Measurements from ENCODE around the gene GSG1L.

GSG1L gene

DNA sequence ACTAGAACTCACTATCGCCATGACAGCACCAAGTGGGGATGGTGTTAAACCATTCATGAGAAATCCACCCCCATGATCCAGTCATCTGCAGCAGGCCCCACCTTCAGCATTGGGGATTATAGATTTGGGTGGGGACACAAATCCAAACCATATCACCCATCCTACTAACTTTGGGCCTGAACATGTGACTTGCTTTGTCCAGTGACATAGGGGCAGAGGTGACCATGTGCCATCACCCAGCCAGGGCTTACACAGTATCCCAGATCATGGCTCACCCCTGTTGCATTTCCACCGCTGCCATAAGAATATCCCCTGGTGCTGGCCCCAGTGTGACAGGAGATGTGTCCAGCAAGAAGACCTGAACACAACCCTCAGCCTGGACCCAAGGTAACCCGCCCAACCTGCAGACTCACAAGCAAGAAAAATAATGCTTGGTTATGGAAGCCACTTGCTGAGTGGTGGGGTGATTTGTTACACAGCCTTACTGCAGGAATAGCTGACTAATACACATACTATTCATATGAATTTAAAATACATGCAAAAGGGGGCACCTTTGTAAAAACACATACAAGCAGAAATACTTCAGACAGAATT is 130.9 kb downstream of the GSG1L start:
- DNase-seq: no peak

DNA sequence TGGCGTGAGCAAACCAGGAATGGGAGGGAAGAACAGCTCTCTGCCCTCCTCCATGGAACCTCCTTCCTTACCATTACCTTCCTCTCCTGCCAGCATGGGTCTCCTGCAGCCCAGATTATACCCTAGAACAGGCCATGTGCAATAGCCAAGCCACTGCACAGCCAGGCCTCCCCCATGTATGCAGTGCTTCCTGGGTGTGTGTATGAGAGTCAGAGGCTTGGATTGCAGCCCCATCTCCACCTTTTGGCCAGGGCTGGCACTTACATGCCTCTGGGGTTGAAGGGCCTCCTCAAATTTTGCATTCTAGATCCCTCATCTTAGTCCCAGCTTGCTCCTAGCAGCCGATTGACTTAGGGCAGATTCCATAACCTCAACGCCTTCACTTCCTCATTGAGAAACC is 133.7 kb downstream of the GSG1L start:
- no peak for DNase-seq

DNA sequence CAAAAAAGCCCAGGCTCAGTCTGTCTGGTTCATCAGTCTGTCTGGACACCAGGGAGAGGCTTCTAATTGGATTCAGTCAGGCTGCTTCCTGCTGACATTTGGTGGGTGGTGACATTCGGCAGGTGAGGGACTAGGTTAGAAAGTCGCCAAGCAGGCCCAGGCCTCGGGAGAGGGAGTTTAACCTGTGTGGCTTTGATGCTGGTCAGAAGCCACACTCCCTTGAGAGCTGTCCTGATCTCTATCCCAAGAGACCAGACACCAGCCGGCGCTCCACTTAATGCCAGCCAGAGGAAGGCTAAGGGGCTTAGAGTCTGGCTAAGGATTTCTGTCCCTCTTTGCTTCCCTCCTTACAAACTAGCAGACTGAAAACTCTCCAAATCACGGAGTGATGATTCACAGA is 135.0 kb downstream of the GSG1L start:
- DNase-seq: no peak

DNA sequence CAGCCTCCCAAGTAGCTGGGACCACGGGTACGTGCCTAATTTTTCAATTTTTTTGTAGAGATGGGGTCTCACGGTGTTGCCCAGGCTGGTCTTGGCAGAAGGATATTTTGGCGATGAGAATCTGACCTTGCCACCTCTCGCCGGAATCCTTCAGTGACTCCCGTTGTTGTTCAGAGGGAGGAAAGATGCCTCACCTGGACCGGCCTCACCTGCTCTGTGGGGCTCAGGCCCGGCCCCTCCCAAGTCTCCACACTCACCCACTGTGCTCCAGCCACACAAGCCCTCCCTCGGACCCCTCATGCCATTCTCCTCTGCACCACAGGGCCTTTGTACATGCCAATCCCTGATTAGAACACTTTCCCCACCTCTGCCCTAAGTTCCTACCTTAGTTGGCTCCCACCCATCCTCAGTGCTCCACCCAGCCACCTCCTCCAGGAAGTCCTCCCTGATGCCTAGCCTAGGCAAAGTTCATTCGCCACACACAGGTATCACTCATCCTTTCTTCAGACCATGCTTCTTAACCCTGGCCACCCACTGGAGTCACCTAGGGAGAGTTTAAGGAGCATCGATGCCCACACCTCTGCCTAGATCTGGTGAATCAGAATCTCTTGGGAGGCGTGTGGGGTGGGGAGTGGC is 136.1 kb downstream of the GSG1L start:
- DNase-seq: no peak

DNA sequence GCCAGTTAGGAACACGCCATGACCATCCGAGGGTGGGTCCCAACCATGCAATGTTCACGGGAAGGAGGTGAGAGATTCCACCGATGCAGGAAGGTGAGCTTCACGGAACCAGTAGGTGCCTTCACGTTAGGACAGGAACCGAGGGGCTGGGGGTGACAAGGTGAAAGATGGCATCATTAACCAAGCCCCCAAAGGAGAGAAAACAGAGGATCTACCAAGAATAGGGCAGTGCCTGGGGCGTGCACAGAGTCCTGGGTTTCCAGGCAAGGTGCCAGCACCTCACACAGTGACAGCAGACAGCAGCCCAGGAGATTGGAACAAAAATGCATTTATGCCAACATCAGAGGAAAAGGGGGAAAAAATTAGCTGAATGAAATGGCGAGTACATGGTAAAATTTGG is 137.9 kb downstream of the GSG1L start:
- DNase-seq: no peak

DNA sequence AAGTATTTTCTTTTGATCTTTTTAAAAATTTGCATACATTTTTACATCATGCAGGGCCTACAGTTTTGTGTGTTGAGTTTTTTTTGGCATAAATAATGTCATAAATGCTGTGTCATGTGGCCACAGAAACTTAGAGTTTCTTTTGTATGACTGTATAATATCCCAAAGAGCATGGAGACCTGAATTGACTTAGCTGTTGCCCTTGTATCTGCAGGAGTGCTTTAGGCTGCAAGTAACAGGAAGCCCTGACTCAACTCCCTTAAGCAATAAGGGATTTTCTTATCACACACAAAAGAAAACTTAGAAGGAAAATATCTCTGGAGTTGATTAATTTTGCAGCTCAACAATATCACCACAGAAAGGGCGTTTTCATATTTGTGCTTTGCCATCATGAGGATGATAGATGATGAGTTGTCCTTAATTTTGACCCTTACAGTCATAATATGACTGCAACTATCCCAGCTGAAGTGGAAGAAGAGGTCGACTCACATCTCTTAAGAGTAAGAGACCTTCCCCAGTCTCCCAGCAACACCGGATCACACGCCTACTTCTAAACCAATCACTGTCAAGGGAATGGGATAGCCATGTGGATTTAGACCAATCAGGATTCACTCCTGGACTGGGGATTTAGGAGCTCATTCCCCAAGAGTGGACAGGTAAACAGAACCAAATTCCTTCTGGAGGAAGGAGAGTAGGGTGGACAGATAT is 138.9 kb downstream of the GSG1L start:
- DNase-seq: no peak

DNA sequence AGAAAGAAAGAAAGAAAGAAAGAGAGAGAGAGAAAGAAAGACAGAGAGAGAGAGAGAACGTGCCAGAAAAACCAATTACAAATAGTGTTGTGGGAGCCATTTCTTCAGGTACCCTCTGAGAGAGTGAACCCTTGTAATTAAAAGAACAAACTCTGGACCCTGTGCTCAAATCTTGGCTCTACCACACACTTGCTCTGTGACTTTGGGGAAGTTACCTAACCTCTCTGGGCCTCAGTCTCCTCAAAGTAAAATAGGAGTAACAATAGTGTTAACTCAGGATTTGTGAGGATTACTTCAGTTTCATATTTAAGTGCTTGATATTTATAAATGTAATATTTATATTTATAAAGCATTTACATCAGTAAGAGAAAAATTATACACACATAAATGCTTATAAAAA is 139.8 kb downstream of the GSG1L start:
- DNase-seq: no peak

DNA sequence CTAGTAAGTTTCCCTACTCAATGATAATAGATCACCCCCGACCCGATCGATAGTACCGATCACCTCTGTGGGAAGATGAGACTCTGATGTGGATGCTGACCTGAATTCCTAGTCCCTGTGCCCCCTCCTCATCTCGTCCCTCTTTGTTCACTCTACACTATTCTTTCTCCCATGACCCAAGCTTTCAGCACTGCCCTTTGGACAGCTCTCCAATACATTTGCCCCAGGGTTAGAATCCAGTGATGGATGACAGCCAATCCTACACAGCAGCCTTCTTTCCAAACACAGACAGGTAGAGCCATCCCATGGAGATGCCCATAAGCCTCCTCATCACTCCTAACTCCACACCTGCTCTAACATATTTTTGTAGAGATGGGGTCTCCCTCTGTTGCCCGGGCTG is 141.1 kb downstream of the GSG1L start:
- no peak for DNase-seq

DNA sequence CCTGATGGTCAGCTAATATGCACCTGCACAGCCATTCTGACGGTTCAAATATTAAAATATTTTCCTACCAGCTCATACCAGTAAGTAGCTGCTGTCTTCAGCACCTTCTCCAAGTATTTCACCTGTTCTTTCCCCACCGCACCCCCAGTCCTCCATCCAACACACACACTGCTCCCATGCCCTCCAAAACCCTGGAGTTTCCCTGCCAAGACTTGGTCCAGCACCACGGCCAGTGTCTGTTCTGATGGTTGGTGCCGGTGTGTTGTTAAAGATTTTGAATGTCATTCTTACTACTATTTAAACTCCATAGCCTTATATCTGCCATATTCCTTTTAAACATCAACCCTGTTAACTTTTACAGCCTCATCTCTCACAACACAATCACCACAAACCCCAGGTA is 142.4 kb downstream of the GSG1L start:
- DNase-seq: no peak

DNA sequence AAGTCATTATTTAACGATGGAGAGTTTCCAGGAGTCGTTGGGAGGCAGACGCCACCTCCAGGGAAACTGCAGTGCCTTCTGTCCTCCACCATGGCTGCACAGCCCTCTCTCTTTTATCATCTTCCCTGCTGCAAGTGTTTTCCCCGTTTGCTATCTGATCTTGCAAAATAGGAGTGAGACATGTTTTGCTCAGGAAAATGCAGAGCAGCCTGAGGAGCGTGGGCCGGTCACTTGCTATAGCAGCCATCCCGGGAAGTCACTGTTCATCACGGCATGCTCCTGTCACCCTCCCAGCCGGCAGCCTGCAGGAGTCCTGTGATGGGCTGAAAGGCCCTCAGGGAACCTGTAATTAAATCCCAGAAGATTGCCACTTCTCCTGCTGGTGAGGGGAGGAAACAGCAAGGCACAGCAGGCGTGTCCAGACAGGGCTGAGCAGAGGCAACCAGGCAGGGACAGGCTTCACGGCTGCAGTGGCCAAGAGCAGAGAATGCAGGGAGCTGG is 143.1 kb downstream of the GSG1L start:
- DNase-seq: no peak

DNA sequence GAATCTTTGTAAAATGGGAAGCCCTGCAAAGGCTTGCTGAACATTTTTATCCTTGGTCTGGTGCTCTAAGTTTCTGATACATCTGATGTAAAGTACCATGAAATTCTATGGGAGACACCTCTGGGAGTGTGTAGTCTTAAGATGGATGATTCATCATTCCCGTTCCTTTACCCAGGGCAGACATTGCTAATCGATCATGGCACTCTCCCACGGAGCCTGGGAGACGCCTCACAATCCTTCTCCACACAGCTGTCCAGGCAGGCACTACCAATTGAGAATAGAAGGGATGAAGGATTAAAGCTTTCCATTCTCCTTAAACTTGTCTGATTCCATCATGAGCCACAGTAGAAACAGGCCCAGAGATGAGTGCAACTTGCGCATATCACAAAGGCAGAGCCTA is 144.8 kb downstream of the GSG1L start:
- DNase-seq: no peak

DNA sequence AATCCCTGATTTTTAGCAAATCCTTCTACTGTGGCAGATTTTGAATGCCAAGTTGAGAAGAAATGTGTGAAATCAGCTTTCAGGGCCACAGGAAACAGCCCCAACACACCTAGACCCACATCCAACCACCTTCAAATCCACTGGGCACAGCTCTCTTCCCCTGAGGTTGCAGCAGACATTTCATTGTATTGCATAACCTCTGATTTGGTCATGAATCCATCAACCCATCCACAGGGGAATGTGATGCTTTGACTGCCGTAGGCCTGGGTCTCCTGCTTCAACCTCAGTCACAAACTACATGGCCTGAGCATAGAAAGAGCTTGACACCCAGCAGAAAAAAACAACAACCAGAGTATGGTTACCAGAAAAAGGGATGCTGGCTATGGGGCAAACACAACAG is 145.6 kb downstream of the GSG1L start:
- DNase-seq: no peak

DNA sequence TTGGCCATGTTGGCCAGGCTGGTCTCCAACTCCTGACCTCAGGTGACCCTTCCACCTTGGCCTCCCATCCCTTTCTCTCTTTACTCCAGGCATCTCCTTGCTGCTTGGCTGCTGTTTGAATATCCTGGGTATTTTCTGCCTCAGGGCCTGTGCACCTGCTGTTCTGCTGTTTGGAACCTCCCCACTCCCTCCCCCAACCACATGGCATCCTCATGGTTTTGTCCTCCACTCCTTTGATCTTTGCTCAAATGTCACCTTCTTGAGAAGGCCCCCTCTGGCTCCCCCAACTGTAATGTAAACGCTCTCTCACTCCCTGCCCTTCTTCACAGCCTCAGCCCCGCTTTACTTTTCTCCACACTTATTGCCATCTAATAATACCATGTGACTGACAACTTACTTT is 152.0 kb downstream of the GSG1L start:
- no peak for DNase-seq

DNA sequence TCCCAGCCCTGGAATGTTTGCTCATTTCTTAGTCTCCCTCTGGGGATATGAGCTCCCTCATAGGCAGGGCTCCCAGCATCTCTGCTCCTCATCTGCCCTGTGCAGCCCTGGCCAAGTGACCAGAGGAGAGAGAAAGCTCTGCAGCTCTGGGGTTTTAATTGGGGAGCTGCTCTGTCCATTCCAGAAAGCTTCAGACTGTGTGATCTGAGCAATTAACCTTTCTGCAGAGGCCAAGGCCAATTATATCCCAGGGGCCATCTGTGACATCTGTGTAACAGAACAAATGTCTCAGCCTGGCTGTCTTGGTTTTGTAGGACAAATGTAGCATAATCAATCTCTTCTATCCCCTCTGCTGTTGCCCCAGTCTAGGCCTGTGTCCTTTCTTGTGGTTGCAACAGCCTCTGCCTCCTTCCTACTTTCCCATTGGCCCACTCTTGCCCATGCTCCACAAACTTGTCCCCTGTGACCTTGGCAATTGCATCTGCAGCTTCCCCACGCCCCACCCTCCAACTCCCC is 156.0 kb downstream of the GSG1L start:
- no peak for DNase-seq

DNA sequence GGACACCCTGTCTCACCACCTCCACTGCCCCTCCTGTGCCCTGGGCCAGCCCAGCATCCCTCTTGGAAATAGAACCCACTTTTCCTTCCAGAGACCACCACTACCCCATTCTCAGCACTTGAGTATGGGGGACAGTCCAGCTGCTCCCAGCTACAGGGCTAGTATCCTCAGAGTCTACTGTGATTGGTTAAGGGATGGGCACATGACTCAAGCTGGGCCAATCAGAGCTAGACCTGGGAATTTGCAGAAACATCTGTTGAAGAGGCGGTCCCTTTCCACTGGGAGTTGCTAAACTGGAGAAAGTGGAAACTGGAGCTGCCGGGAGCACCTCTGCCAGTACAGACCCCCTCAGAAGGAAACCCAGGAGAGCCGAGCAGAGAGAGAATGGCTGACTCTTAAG is 156.6 kb downstream of the GSG1L start:
- DNase-seq: no peak

DNA sequence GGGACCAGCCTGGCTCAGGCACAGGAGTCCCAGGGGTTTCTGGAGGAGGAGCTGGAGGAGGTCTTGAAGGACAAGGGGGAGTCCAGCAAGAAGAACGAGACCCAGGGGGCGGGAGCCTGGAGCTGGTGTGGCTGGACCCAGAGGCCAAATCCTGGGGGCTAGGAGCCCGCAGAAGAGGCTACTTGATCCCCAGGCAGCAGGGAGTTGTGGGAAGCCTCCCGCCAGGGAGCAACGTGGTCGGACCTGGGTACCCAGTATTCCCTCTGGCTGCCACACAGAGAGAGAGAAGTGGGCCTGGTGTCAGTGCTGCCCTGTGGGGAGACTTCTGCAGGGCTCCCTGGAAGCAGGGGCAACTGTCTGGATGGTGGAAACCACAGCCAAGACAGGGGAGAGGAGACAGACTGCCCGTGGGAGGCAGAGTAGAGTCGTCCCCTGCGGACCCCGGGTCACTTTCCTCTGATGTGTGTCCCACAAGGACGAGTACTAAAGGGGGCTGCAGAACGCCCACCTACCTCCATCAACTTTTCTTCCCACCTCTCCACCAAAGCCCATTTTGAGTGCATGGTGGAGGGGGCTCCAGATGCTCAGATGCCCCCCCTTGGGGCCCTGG is 160.4 kb downstream of the GSG1L start:
- no peak for DNase-seq

DNA sequence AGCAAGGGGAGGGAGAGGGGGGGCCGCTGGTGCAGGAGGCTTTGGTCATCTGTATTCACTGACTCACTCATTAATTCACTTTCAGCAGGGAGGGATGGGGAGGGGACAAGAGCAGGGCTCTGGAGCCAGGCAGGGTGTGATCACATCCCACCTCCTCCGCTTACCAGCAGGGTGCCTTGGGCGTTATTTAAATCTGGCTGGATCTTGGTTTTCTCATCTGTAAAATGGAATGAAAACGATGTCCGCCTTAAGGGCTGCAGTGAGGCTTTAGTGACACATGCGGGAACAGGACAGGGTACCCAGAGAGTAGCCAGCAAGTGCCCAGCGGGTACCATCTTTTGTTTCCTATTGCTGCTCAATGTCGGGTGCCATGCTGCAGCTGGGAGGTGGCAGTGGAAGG is 161.0 kb downstream of the GSG1L start:
- no peak for DNase-seq

DNA sequence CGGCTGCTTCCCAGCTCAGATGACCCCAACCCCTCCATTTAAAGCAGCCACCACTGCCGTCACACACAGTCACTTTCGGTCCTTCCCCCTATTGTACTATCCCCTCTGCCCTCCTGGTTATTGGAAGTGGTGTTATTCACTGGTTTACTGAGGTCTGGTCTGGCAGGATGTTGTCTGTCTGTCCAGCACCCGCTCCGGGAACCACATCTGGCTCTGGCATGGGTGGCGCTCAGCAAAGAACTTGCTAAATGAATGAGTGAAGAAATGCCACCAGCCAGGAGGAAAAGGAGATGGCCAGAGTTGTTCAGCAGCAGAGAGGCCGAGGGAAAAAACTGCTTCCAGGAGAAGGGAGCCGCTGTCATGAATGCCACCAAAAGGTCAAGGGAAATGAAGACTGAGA is 161.6 kb downstream of the GSG1L start:
- no peak for DNase-seq

DNA sequence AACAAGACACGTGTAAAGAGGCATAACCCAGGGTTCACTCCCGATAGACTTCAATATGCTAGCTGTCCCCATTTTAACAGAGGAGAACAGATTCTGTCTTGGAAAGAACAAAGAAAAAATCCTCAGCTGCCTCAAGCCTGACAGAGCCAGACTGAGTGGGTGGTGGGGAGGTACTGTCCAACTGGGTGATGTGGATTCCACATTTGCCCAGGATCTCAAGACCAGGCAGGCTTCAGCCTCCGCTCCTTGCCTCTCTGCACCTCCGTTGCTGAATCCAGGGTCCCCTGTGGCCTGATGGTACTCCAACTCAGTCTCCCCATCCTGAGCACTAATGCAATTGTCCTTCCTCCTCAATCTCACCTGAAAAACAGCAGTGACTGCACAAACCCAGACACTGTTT is 163.8 kb downstream of the GSG1L start:
- DNase-seq: no peak

DNA sequence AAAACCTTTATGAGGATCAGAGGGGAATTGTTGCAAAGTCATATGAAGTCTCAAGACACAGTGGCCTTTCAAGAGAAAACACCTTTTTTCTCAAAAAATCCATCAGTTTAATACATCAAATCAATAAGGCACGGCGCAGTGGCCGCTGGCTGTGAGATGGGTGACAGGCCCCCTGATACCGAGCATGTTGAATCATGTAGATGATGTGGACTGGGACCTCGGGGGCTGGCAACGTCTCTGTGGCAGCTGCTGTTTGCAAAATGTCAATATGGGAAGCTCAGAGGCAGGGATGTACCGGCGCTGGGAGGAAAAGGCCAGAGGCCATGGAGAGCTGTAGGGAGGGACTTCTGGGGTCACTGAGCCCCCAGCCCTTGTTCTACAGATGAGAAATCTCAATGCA is 169.1 kb downstream of the GSG1L start:
- DNase-seq: no peak

DNA sequence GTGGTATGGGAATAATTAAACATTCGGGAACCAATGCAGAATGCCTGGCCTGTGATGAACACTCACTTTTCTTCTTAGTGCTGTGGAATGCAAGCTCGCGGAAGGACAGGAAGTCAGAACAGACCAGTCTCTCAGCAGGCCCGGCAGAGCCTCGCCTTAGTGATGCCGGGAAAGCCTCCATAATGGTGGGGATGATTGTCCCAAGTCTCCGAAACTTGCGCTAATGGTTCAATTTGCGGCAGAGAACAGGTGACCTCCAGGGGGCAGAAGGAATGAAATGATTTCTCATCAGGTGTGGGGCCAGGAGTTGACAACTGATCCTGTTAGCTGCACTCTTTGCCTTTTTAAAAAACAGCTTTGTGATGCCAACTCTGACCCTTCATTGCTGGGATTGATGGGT is 170.6 kb downstream of the GSG1L start:
- no peak for DNase-seq

DNA sequence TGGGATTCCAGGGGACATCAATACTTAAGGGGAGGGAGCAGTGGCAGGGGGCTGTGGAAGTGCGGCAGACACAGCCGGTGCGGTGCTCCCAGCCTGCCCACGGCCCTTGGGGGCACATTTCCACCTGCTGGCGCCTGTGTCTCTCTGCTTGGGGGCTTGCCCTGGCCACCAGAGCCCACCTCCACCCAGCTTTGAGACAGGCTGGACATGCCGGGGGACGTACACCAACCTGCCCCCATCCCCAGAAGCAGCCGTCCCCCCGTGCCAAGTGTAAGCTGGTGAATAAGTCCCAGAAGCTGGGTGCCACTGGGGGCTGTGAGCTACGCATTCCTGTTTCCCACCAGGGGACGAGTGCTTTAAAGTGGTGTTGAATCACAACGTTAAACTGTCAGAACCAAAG is 172.6 kb downstream of the GSG1L start:
- no peak for DNase-seq

DNA sequence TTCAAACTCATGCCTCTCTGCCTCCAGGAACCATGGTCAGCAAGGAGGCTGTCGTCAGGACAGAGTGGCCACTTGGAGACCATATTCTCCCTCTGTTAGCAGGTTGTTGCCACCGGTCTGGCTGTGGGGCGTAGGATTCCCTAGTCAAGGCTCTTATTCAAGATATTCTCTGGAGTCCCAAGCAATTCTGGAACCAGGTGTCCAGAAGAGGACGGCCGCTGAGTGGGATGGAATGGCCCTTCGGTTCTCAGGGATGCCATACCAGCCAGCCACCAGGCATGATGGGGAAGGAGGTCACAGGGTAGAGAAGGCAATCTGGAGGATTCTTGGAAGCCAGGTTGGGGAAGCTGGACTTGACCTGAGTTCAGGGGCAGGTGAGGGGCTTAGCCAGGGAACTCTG is 173.5 kb downstream of the GSG1L start:
- no peak for DNase-seq

DNA sequence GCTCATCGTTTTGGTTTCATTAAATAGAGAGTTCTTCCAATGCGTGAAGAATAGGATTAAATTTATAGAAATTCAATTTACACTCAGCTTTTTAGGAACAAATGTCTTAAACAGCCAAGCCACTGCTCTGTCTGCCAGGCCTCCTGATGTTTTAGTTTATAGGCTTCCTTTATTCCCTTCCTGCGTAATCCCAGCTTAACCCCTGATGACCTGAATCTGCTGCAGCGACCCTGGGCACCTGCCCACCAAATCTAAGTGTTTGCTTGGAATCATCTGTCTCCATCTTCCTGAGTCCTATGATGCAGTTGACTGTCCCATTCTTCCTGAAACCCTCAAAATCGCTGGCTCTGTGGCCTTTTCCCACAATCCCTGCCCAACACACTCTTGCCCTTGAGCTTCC is 179.9 kb downstream of the GSG1L start:
- no peak for DNase-seq
